ENCODE data around the gene ASS1.
"Not testable (repeated sequence)": the region's sequence is repeated elsewhere in the genome, so short reads cannot be mapped to it uniquely, and the experiment has no call there.

ASS1 gene

GRCh38 chr9:130419521-130420035, 25.2 kb upstream of the ASS1 start:
- DNase-seq: no peak

- DNase-seq: no peak
These were observed 23.5 kb upstream of the ASS1 start for GRCh38 chr9:130421154-130421801.

DNA sequence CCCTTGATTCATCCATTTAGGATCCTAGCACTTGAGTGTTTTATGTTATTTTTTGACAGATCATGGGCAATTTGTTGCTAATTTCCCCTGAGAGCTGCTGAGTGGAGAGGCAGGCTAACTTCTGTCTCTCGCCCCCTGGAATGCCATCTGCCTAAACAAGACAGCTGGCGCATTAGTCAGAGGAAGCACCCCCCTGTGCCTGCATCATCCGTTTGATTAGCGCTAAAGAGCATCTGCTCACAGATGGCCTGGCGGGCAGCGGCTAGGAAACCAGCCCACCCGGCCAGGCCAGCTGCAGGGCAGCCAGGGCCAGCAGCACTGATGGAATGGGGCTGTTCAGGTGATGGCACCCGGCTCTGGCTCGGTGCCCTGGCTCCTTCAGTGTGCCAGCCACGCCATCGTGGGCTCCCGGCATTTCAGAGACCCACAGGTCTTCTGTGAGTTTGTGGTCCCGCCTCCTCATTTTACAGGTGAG, 22.9 kb upstream of the ASS1 start:
- no peak for DNase-seq

- DNase-seq: no peak
These were observed 22.2 kb upstream of the ASS1 start for GRCh38 chr9:130422546-130422945.

DNA sequence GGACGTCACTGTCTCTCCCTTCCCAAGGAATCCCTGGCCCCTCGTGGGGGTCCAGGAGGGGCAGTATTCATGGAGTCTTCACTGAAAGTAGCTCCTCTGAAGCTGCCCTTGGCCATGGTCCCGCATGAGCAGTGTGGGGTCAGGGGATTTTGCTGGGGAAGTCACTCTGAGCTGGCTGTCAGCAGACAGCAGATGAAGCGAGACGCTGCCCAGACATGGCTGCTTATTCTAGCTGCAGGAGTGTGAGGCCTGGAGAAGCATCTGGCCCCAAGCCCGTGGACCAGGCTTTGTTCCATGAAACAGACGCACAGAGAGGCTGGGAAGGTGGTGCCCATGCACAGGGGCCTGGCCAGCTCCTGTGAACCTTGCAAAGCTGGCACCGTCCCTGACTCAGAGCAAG, 21.5 kb upstream of the ASS1 start:
- DNase-seq: no peak

DNA sequence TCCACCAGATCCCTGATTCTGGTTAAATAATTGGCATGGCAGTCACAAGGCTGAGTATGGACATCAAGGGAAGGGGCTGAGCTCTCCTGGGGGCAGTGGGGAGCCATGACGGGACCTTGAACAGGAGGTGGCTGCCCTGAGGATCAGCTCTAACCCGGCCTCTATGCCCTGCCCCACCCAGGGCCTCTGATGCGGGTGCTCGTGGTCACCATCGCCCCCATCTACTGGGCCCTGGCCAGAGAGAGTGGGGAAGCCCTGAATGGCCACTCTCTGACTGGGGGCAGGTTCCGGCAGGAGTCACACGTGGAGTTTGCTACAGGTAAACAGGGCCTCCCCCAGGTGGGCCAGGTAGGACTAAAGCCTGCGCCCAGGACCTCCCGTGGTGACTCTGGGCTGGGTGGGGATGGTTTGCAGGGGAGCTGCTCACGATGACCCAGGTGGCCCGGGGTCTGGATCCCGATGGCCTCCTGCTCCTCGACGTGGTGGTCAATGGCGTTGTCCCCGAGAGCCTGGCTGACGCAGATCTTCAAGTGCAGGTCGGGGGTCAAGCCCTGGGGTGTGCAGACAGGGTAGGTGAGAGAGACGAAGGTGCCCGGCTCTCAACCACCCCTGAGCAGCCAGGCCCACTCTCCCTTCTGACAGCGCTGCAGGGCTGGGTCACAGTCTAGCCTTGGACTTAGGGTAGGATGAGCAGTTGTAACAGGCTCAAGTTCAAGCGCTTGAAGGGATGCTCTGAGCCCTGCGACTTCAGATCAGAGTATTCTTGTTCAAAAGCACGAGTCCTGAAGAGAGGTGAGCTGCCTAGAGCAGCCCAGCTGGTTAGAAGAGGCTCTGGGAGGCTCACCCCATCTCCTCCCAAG, 19.9 kb upstream of the ASS1 start:
- DNase-seq: no peak

DNA sequence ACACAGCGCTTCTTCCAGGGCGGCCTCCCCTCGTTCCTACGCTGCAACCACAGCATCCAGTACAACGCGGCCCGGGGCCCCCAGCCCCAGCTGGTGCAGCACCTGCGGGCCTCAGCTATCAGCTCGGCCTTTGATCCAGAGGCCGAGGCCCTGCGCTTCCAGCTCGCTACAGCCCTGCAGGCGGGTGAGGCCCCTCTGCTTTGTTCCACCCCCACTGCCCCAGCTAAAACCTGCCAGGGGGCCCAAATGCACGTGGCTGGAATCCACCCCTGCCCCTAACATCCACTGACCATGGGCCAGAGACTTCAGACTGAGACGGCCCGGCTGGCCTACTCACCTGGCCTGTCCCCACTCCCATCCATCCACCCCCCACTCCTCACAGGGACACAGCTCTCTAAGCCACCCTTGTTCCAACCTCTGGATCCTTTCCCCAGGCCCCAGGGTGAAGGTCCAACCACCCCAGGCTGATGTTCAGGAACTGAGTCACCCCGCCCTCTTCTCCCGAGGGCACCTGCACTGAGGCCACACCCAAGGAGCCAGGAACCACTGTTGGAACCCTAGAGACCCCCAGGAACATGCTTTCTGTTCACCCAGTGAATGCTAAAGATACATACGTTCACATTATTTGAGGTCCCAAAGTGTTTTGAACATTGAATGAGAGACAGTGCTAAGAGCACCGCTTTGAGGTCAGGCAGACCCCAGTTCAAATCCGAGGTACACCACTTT, 18.9 kb upstream of the ASS1 start:
- no peak for DNase-seq

GRCh38 chr9:130426467-130426773, 18.3 kb upstream of the ASS1 start:
- no peak for DNase-seq

DNA sequence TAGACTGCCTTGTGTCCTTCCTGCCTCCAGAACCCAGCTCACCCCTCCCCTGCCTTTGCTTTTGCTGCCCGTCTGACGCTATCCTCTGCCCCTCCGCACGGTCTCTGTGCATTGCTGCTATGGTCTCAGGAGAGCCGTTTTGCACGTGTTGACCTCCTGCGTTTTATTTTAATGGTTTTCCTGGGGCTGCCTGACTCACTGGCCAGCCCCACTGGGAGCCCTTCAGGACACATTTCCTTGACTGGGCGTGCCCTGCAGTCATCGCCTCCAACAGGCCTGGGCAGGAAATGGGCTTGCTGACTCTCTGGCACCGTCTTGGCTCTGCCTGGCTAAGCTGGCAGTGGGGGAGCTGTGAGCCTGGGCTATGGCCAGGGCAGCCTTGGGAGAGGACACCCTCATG, 17.9 kb upstream of the ASS1 start:
- no peak for DNase-seq

- DNase-seq: no peak
These were observed 17.4 kb upstream of the ASS1 start for GRCh38 chr9:130427326-130427725.

DNA sequence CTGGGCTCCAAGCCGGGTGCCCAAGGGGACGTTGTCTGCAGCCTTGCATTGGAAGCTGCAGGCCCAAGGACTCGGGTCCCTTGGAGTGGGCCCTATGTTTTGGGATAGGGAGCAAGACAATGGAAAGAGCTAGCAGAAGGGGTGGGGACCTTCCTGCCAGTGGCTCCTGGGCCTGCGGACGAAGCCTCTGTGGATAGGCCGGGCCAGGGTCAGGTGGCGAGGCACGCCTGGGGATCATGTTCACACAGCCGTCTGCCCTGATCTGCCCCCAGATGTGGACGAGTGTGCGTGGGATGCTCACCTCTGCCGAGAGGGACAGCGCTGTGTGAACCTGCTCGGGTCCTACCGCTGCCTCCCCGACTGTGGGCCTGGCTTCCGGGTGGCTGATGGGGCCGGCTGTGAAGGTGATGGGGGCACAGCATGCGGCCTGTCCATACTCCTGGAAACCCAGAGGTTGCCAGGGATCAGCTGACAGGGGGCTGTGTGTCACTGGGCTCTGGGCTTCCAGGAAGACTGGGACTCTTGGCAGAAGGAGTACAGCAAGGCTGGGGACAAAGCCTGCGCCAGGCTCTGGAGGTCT, 16.6 kb upstream of the ASS1 start:
- DNase-seq: no peak

DNA sequence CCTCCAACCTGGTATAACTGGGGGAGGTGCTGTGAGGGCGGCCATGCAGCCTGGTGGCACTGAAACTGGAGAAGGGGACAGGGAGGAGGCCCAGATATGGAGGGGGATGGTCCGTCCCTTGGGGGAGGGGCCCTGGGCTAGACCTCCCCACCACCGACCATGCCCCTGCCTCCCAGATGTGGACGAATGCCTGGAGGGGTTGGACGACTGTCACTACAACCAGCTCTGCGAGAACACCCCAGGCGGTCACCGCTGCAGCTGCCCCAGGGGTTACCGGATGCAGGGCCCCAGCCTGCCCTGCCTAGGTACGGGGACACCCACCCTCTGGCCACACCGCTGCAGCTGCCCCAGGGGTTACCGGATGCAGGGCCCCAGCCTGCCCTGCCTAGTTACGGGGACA, 15.4 kb upstream of the ASS1 start:
- no peak for DNase-seq

DNA sequence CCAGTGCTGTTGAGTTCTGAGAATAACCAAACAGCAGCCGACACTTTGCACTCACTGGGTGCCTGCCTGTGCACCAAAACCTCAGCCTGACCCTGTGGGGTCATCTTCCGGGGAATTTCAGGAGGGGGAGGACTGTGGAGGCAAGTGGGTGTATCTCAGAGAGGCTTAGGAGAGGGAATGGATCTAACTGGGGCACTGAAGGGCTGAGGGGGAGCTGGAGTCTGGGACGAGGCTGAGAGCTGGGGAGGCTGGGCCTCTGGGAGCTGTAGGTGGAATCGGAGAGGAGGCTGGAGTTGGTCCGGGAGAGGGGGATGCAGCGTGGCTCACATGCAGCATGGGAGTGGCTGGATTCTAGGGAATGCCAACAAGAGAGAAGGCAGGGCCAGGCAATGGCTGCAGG, 14.9 kb upstream of the ASS1 start:
- DNase-seq: no peak

DNA sequence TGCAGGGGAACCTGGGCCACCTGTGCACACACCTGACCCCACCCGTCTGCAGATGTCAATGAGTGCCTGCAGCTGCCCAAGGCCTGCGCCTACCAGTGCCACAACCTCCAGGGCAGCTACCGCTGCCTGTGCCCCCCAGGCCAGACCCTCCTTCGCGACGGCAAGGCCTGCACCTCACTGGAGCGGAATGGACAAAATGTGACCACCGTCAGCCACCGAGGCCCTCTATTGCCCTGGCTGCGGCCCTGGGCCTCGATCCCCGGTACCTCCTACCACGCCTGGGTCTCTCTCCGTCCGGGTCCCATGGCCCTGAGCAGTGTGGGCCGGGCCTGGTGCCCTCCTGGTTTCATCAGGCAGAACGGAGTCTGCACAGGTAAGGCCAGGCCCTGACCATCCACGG, 14.5 kb upstream of the ASS1 start:
- no peak for DNase-seq

GRCh38 chr9:130430734-130431535, 13.8 kb upstream of the ASS1 start:
- DNase-seq: no peak

DNA sequence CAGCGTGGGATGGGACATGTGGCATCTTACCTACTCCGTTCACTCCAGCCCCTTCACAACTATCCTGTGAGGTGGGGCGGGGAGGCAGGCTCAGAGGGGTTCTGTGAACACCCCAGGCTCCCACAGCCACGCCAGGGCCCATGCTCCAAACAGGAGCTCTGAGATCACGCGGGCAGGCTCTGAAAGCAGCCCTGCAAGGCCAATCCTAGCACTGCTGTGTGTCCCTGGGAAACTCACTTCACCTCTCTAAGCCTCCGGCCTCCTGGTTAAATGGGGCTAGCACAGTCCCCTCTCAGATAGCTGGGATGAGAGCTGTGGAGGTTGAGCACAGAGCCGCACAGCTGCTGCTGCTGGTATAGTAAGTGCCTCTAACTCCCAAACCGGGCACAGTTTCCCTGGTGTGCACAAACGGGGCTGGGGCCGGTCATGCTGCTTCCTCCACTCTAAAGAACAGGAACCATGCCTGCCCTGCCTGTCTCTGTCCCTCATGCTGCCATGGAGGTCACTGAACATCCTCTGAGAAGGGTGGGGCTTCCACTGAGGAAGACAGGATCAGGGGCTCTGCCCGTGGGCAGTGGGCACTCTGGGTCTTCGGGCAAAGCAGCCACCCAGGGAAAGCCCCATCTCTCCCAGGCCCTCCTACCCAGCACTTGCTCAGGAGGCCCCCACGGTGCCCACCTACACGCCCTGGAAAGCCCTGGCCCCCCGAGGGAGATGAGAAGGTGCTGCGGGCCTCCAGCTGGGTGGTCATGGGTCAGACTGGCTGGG, 13.0 kb upstream of the ASS1 start:
- no peak for DNase-seq

- no peak for DNase-seq
These were observed 12.4 kb upstream of the ASS1 start for GRCh38 chr9:130432362-130432761.

DNA sequence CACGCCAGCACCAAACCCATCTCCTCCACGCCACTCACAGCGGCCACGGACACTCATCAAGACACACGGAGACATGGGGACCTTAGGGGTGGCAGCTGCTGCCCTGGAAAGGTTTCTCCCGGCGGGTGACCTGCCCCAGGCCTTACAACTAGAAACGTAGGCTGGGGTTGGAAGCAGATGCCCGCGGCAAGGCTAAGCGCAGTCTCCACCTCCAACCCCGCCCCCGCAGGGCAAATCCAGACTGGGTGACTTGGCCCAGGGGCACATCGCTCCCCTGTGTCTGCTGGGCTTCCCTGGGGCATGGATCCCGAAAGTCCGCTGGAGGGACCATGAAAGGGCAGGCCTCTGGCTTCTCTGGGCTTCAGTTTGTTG, 12.0 kb upstream of the ASS1 start:
- no peak for DNase-seq

- peak; percentile 34 for DNase-seq
These were observed 11.4 kb upstream of the ASS1 start for GRCh38 chr9:130433168-130433946.

- DNase-seq: no peak
These were observed 10.9 kb upstream of the ASS1 start for GRCh38 chr9:130433947-130434262.

DNA sequence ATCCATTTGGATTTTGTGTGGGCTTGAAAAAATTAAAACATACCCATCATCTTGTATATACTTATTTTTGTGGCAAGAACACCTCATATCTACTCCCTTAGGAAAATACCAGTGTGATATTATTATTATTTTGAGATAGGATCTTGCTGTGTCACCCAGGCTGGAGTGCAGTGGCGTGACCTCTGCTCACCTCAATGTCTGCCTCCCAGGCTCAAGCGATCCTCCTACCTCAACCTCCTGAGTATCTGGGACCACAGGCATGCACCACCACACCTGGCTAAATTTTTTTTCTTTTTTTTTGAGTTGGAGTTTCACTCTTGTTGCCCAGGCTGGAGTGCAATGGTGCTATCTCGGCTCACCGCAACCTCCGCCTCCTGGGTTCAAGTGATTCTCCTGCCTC, 10.1 kb upstream of the ASS1 start:
- not testable (repeated sequence) for DNase-seq
